GM12875 (cell line): ENCODE results near the gene DTNA.
A peak's percentile ranks its signal among the peaks of the same experiment; 100 is the strongest.
"Not testable (repeated sequence)": the region's sequence is repeated elsewhere in the genome, so short reads cannot be mapped to it uniquely, and the experiment has no call there.

Experiments used
- H3K4me3 ChIP-seq: one replicate; pipeline ENCODE4 v1.5.1; 2011; ENCODE audit warnings: low read depth, low read length, control low read depth
- CTCF ChIP-seq: IDR thresholded peaks from 2 replicates; pipeline ENCODE4 v1.5.1; 2011; ENCODE audit warnings: low read depth, mild to moderate bottlenecking, control low read depth, inconsistent platforms, low read length, moderate library complexity, borderline replicate concordance; ENCODE audit not compliant: insufficient read depth

DTNA gene

GRCh38 chr18:34723143-34723542, 13.0 kb downstream of the DTNA start:
- no peak for TF ChIP-seq CTCF
- H3K4me3 ChIP-seq: no peak overlapping the region

- H3K4me3 ChIP-seq: not testable (repeated sequence)
Measured at GRCh38 chr18:34725737-34726136, 15.6 kb downstream of the DTNA start.

- TF ChIP-seq CTCF: no peak
- H3K4me3 ChIP-seq: no peak overlapping the region
Measured at GRCh38 chr18:34726286-34727004, 16.3 kb downstream of the DTNA start.

- TF ChIP-seq CTCF: peak; percentile 44; the same call in 1 of the 2 replicates
Measured at GRCh38 chr18:34729264-34729663, 19.2 kb downstream of the DTNA start.

GRCh38 chr18:34729740-34730355, 19.8 kb downstream of the DTNA start:
- no peak for TF ChIP-seq CTCF
- no peak overlapping the region for H3K4me3 ChIP-seq

More at GRCh38 chr18:34729264-34729663, 19.2 kb downstream of the DTNA start:
- H3K4me3 ChIP-seq: no peak overlapping the region

GRCh38 chr18:34730774-34731173, 20.7 kb downstream of the DTNA start:
- TF ChIP-seq CTCF: no peak

GRCh38 chr18:34734056-34734455, 24.0 kb downstream of the DTNA start:
- TF ChIP-seq CTCF: no peak
- no peak overlapping the region for H3K4me3 ChIP-seq

More at GRCh38 chr18:34730774-34731173, 20.7 kb downstream of the DTNA start:
- no peak overlapping the region for H3K4me3 ChIP-seq

GRCh38 chr18:34734526-34734925, 24.4 kb downstream of the DTNA start:
- not testable (repeated sequence) for H3K4me3 ChIP-seq
